BJ (cell line): ENCODE measurements around the gene HDGF. TPM values are rescaled to one million over a fixed set of nuclear protein-coding genes. Genes with fewer than 3 reads are reported as not detected.

ENCODE experiments used
- CTCF ChIA-PET: fragments of 350-600 bp; formaldehyde crosslinking; extraction: SDS; loops from one replicate; lab custom pipeline; 2021; ENCODE audit warnings: antibody characterized with exemption, inconsistent platforms; lab: Yijun Ruan, JAX
- POLR2A ChIA-PET: fragments of 300-600 bp; sonication (Branson Sonifier 250); formaldehyde crosslinking; extraction: SDS; loops from one replicate; lab custom pipeline; 2021; ENCODE audit warnings: antibody characterized with exemption; lab: Charles Lee
- DNase-seq: peaks from one replicate; pipeline ENCODE4 v3.0.0-alpha.2; 2011; ENCODE audit warnings: low read depth
- H3K27me3 ChIP-seq: 2 replicates; pipeline ENCODE4 v1.6.0; 2011; ENCODE audit warnings: low read length; ENCODE audit not compliant: control insufficient read depth, insufficient read depth
- H3K36me3 ChIP-seq: 2 replicates; pipeline ENCODE4 v1.5.1; 2011; ENCODE audit warnings: low read length; ENCODE audit not compliant: control insufficient read depth, insufficient read depth
- H3K4me3 ChIP-seq: 2 replicates; pipeline ENCODE4 v1.5.1; 2011; ENCODE audit warnings: low read depth, mild to moderate bottlenecking, control low read depth, low read length
- polyA plus RNA-seq: library from polyadenylated mRNA; depleted of rRNA; stranded (reverse); fragments of >200 nt; gene quantifications from 2 replicates; pipeline ENCODE4 v1.2.3, GENCODE V29; 2011; rRNA removed
- TF ChIP-seq, protein P1 (sequence below): IDR thresholded peaks from 2 replicates; pipeline ENCODE4 v1.5.1; 2011; ENCODE audit warnings: low read depth, mild to moderate bottlenecking, control low read depth, inconsistent platforms, low read length, moderate library complexity; ENCODE audit not compliant: insufficient read depth

Gene HDGF
- polyA plus RNA-seq, 1 experiment: 179 TPM

DNA sequence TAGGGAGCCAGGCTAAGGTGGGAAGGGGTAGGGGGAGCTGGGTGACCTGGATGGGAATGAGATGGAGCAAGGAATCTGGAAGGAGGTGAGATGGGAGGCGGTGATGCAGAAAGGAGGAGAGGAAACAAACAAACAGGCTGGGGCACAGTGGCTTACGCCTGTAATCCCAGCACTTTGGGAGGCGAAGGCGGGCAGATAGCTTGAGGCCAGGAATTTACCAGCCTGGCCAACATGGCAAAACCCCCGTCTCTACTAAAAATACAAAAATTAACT lies 56.8 kb downstream of the HDGF start:
- CTCF ChIA-PET: interaction anchor here (1.1 to 41.7 kb wide), 4 partner anchors 7 to 225 kb away, joined by 3 to 1556 read pairs (median 780); partner anchors contain the start of genes CRABP2, ISG20L2, METTL25B and NES

DNA sequence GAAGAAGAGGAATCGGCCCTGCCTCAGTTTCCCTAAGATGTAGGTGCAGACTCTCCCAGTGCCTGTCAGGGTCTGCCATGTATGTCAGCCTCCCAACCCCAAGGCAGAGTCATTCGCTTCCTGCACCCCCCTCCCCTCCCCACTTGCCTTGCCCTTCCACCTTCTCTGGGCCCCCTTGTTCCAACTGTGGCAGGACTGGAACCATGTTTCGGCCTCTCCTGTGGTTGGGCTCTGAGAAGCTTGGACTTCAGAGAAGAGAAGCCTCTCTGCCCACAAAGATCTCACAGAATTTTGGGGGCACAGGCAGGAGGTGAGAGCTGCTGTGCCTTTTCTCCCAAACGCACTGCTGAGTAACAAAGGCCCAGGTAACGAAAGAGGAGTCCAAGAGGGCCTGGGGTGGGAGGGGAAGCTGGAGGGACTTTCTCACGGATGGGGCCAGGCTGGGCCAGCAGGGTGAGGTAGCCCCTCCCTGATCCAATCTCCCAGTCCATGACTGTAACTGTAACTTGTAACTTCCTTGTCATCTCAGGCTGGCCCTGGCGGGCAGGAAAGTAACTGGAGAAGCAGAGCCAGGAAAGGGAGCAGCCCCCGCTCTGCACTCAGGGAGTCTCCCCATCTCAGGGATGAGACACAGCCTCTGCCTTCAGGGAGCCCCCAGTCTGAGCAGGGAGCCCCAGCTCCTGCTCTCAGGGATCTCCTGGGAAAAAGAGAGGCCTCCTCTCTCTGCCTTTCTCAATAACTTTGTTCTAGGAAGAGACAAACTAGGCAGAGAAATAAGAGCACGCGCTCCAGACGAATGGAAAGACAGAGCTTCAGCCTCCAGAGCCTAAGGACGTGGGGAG lies 57.4 kb downstream of the HDGF start:
- DNase-seq: no peak
- no peak overlapping the region for H3K4me3 ChIP-seq
- POLR2A ChIA-PET: no interaction called here
- CTCF ChIA-PET: interaction anchor here (0.6 to 41.7 kb wide), 5 partner anchors 7 to 237 kb away, joined by 3 to 1556 read pairs (median 4); partner anchors contain the start of genes CRABP2, ISG20L2, METTL25B and NES
- no peaks in the 10 kb centered on the region for H3K27me3 ChIP-seq
- TF ChIP-seq, protein P1, sequence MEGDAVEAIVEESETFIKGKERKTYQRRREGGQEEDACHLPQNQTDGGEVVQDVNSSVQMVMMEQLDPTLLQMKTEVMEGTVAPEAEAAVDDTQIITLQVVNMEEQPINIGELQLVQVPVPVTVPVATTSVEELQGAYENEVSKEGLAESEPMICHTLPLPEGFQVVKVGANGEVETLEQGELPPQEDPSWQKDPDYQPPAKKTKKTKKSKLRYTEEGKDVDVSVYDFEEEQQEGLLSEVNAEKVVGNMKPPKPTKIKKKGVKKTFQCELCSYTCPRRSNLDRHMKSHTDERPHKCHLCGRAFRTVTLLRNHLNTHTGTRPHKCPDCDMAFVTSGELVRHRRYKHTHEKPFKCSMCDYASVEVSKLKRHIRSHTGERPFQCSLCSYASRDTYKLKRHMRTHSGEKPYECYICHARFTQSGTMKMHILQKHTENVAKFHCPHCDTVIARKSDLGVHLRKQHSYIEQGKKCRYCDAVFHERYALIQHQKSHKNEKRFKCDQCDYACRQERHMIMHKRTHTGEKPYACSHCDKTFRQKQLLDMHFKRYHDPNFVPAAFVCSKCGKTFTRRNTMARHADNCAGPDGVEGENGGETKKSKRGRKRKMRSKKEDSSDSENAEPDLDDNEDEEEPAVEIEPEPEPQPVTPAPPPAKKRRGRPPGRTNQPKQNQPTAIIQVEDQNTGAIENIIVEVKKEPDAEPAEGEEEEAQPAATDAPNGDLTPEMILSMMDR: no peak
- peaks cover 3% of the 10 kb centered on the region for H3K36me3 ChIP-seq

More for the DNA sequence above, 56.8 kb downstream of the HDGF start:
- Histone ChIP-seq H3K36me3 (peaks cover 8% of the 10 kb centered on the region), H3K27me3 (no peaks in the 10 kb centered on the region), H3K4me3 (no peak overlapping the region)
- POLR2A ChIA-PET: no interaction called here
- DNase-seq: no peak
- TF ChIP-seq, protein P1: no peak

DNA sequence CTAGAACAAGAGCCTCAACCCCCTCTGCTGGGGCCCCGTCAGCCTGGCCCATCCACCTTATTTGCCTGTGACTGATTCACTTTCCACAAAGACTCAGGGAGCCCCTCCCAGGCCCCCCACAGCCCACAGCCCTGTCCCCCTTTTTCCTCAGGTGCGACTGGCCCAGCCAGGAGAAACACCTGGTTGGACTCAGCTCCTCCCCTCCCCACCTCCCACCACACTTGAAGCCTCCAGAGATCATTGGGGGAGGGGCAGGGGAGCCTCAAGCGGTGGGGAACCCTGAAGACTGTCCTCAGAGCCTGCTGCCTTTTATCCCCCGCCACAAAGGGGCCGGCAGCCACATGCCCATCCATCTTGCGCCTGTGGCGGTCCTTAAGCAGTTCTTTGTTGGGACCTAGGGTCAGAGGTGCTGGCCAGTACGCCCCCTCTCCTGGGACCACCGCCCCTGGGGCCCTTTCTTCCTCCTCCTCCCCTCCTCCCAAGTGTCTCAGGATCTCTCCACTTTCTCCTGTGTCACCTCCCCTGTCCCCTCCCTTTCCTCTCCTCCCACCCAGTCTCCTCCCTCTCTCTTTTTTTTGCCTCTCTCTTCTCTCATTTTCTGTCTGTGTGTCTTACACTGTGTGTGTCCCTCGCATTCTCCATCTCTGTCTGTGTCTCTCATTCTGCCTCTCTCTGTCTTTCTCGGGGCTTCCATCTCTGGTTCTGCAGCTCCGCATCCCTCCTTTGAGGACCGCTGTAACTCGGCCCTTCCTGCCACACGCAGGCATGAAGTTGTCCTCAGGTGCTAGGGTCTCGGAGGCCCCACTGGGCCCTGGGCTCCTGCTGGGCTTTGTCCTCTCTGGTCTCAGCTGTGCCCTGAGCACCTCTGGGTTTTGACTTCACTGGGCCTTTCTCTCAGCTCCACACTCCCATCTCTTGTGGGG lies 58.3 kb downstream of the HDGF start:
- Histone ChIP-seq H3K27me3 (no peaks in the 10 kb centered on the region), H3K4me3 (no peak overlapping the region), H3K36me3 (no peaks in the 10 kb centered on the region)
- ChIA-PET CTCF (interaction anchor here (1.6 to 41.7 kb wide), 4 partner anchors 6 to 167 kb away, joined by 4 to 1556 read pairs (median 836); partner anchors contain the start of genes CRABP2, INSRR, ISG20L2 and METTL25B), POLR2A (no interaction called here)
- TF ChIP-seq, protein P1: no peak
- DNase-seq: no peak

DNA sequence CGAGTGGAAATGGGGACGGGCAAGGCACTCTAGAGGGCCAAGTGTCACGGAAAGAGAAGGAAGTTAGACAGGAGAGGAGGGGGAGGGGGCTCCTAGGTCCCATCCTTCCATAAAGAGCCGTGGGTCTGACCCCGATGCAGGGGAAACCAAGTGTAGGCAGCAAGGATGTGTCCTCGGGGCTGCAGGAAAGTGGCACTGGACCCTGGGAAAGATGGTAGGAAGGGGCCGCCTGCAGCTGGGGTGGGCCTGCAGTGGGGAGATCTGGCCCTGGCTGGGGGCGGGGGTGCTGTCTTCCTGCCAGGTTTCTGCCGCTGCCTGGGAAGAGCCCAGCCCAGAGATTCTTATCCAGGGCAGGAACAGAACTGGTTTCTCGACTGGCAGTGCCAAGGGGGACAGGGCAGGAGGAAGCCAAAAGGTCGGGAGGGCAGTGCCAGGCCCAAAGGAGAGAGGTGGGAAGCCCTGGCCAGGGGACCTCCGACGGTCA lies 59.0 kb downstream of the HDGF start:
- TF ChIP-seq, protein P1: no peak
- ChIA-PET POLR2A (no interaction called here), CTCF (interaction anchor here (0.6 to 31.9 kb wide), 7 partner anchors 15 to 444 kb away, joined by 3 to 1556 read pairs (median 115); partner anchors contain the start of genes CRABP2, INSRR, ISG20L2 and METTL25B)
- DNase-seq: no peak
- Histone ChIP-seq H3K27me3 (no peaks in the 10 kb centered on the region), H3K36me3 (no peaks in the 10 kb centered on the region), H3K4me3 (no peak overlapping the region)

Other genes starting within 250 kb of the HDGF start
- gene IQGAP3, start 179.1 kb downstream of the HDGF start, polyA plus RNA-seq: 16.9 and 28.1 TPM in 2 replicates
- gene TTC24, start 172.0 kb downstream of the HDGF start, polyA plus RNA-seq: not detected in 2 replicates
- 37.8 and 63.3 TPM in 2 replicates for gene NAXE, start 159.9 kb downstream of the HDGF start, polyA plus RNA-seq
- gene GPATCH4, start 150.2 kb downstream of the HDGF start, polyA plus RNA-seq: 21.2 and 23.9 TPM in 2 replicates
- not detected in 2 replicates for gene HAPLN2, start 132.3 kb downstream of the HDGF start, polyA plus RNA-seq
- gene BCAN, start 109.6 kb downstream of the HDGF start, polyA plus RNA-seq: 0.02 TPM in 1 of 2 replicates, not detected in the other
- gene NES, start 74.3 kb downstream of the HDGF start, polyA plus RNA-seq: 15.0 and 17.5 TPM in 2 replicates
- gene CRABP2, start 46.1 kb downstream of the HDGF start, polyA plus RNA-seq: 52.8 and 75.9 TPM in 2 replicates
- gene METTL25B, start 23.2 kb downstream of the HDGF start, polyA plus RNA-seq: 9.5 and 14.6 TPM in 2 replicates
- 30.6 and 36.6 TPM in 2 replicates for gene ISG20L2, start 22.9 kb downstream of the HDGF start, polyA plus RNA-seq
- gene MRPL24, start 10.6 kb downstream of the HDGF start, polyA plus RNA-seq: 104 and 120 TPM in 2 replicates
- gene PRCC, start 15.9 kb upstream of the HDGF start, polyA plus RNA-seq: 60.3 and 93.6 TPM in 2 replicates
- 0.17 TPM in 1 of 2 replicates, not detected in the other for gene SH2D2A, start 65.2 kb upstream of the HDGF start, polyA plus RNA-seq
- not detected in 2 replicates for gene INSRR, start 107.4 kb upstream of the HDGF start, polyA plus RNA-seq
- gene NTRK1, start 109.2 kb upstream of the HDGF start, polyA plus RNA-seq: 0.02 TPM in 1 of 2 replicates, not detected in the other
- 25.0 and 50.4 TPM in 2 replicates for gene PEAR1, start 142.0 kb upstream of the HDGF start, polyA plus RNA-seq
- 0.75 and 1.2 TPM in 2 replicates for gene LRRC71, start 169.0 kb upstream of the HDGF start, polyA plus RNA-seq